NOMO-1 treated with dmso at 0.1 percent for 144 hours (cell line): ENCODE measurements around the gene INSIG1.

Source experiments
- DNase-seq: peaks from one replicate; lab custom pipeline; 2025; ENCODE audit not compliant: unreplicated experiment; lab: John Stamatoyannopoulos, UW

INSIG1 gene

GRCh38 chr7:155284496-155285274, 13.0 kb upstream of the INSIG1 start:
- DNase-seq, result no peak

- DNase-seq, result no peak
Observed at GRCh38 chr7:155285423-155285822, 12.3 kb upstream of the INSIG1 start.

GRCh38 chr7:155285833-155286232, 11.8 kb upstream of the INSIG1 start:
- DNase-seq, result no peak

DNA sequence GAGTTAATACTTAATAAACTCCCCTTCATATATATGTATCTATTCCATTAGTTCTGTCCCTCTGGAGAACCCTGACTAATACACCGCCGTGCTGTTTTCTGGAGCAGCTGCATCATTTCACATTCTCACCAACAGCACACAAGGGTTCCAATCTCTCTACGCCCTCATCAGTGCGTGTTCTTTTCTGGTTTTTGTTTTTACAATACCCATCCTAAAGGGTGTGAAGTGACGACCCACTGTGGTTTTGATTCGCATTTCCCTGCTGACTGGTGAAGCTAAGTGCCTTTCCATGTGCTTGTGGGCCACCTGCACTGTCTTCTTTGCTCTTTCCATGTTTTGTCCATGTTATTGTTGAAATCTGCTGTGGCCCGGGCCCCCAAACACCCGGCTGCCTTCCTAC, 11.0 kb upstream of the INSIG1 start:
- DNase-seq, result no peak

GRCh38 chr7:155287284-155287935, 10.3 kb upstream of the INSIG1 start:
- no peak for DNase-seq

GRCh38 chr7:155288055-155288454, 9.6 kb upstream of the INSIG1 start:
- DNase-seq, result no peak

- no peak for DNase-seq
Observed at GRCh38 chr7:155289107-155289506, 8.6 kb upstream of the INSIG1 start.

- DNase-seq, result no peak
Observed at GRCh38 chr7:155289949-155290501, 7.7 kb upstream of the INSIG1 start.

DNA sequence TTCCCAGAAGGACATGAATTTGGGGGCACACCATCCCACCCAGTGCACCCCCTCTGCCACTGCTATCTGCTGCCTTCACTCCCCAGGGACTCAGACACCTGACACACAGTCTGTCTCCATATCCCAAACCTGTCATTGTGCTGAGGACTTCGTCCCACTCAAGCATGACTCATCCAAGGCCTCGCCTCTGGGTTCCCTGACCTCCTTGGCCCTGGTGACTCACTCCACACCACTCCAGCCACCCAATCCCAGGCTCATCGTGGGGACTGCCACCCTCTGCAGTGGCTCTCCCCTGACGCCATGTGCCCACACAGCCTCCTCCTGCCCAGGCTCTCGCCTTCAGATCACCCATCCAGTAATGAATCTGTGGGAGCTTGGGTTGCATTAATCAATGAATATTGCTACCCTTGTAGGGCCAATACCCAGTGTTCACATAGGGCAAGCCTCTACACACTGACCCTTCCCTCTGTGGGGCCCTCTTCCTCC, 6.6 kb upstream of the INSIG1 start:
- no peak for DNase-seq

- no peak for DNase-seq
Observed at GRCh38 chr7:155291729-155292128, 5.9 kb upstream of the INSIG1 start.

DNA sequence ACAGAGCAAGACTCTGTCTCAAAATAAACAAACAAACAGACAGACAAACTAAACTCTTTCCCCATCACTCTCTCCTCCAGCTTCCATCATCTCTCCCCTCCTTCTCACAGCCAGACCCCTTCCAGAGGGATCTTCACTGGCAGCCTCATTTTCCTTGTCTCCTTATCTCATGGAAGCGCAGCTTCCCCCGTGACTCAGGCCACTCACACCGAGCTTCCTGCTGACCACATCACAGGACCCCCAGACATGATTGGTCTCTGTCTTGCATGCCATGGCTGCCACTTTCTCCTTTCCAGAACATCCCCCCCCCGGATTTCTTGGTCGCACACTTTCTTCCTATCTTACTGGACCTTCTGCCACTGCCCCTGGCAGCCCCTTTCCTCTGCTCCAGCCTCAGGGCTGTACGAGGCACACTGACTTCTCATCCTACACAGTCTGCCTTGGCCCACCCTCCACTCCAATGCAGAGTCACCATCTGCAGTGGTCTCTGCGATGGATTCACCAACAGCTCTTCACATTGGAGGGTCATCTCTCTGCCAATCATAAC, 4.9 kb upstream of the INSIG1 start:
- DNase-seq, result no peak

GRCh38 chr7:155293721-155294510, 3.8 kb upstream of the INSIG1 start:
- no peak for DNase-seq

GRCh38 chr7:155294511-155294778, 3.2 kb upstream of the INSIG1 start:
- DNase-seq, result no peak

DNA sequence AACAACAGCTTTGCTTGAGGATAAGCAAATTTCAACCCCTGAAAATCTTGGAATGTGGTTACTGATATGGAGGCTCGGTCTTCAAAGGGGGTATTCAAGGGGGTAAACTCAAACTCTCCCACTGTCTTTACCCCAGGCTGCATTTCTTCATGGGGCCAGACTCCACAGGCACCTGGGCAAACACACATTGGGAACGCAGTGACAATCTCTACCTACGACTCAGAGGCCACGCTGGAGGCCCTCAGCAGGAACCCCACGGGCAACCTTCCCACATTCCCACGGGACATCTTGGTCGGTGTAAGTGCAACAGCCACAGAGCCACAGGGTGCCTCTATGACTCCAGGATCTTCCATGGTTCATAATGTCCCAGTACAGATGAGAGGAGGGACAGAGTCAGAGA, 2.2 kb upstream of the INSIG1 start:
- no peak for DNase-seq

- no peak for DNase-seq
Observed at GRCh38 chr7:155296006-155296787, 1.5 kb upstream of the INSIG1 start.

DNA sequence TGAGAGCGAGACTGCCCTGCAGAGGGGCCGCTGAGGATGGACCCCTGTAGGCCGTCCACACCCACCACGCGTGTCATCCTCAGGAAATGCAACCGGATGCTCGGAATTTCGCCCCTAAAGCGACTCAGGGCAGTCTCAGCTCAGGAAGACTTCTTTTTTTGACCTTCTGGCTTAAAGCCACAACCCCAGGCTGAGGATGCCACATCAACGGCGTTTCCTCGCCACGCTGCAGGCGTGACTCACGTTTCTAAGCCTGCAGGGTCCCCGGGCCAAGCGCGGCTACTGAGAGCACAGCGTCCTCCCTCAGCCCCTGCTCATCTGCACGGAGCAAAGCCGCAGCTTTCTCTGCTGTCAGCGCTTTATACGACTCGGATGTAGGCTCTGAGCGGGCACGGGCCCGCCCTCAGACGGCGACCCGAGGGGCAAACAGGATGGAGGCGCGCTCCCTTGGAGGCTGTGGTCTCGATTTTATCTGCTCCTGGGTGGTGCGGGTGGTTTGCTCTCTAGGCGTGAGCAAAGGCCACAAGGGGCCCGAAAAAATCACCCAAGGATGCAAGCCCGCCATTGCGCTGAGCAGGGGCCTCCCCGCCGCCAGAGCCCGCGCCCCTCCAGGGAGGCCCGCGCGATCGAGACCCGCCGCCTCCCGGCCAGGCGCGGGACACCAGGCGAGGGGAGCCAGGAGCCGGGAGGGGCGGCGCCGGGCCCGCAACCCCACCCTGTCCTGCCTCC, 726 bp upstream of the INSIG1 start:
- DNase-seq, result peak; percentile 75

- DNase-seq, result no peak
Observed at GRCh38 chr7:155298288-155298833, 683 bp downstream of the INSIG1 start.

DNA sequence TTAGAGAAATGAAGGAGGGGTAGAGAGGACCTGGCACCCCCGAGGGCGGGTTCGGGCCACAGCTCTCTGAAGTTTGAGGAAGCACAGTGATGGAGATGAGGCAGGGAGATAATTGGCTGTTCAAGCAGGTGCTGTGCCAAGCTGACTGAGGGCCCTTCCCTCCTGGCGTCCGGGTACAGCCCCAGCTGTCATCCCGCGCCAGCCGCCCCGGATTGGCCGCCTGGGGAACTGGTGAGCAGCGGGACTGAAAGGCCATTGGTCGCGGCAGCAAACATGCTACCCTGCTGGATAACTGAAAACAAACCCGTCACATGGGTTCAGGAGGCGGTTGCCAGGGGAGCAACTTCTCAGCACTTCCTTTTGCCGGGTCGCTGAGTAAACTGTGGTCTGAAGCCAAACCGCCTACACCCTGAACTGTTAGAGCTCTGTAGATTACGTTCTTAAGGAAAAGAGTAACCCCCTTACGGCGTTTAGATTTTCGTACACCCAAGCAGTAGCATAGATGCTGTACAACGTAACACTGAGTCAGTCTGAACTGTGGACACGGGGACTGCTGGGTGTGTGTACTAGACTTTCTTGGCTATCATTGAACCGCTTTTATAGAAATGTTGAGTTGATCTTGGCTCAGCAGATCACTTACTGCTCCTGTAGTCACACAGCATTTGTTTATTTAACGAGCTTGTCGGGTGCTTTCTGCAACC, 1.3 kb downstream of the INSIG1 start:
- peak; percentile 73 for DNase-seq
